GM18511 (cell line): ENCODE data around the gene POLN.

Experiments used
- ATAC-seq: cut with Tn5 transposase; IDR thresholded peaks from one replicate; pipeline ENCODE4 v1.9.1; 2021; ENCODE audit warnings: mild to moderate bottlenecking, moderate library complexity; ENCODE audit not compliant: unreplicated experiment

Gene POLN

DNA sequence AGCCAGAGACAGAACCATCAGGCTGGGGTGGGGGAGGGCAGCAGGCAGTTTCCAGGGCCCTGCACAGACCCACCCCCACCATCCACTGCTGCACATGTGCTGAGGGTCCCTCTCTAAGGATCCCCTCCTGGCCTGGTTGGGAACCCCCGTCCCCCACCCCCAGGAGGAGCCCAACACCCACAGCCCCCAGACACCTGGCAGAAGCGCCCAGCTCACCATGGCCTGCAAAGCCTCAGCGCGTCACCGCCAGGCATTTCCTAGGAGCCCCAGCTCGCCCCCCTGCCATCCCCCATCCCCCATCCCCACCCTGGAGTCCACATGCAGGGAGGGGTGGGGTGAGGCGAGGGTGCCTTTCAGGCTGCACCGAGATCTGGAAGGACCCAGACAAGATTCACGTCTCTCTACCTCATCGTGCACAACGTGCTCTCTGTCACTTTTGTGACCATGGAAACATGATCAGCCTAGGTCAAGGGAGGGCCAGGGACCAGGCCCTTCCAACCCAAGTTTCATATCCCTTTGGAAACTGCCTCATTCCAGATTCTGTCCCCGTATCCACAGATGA is 10.7 kb upstream of the POLN start:
- no peak for ATAC-seq

DNA sequence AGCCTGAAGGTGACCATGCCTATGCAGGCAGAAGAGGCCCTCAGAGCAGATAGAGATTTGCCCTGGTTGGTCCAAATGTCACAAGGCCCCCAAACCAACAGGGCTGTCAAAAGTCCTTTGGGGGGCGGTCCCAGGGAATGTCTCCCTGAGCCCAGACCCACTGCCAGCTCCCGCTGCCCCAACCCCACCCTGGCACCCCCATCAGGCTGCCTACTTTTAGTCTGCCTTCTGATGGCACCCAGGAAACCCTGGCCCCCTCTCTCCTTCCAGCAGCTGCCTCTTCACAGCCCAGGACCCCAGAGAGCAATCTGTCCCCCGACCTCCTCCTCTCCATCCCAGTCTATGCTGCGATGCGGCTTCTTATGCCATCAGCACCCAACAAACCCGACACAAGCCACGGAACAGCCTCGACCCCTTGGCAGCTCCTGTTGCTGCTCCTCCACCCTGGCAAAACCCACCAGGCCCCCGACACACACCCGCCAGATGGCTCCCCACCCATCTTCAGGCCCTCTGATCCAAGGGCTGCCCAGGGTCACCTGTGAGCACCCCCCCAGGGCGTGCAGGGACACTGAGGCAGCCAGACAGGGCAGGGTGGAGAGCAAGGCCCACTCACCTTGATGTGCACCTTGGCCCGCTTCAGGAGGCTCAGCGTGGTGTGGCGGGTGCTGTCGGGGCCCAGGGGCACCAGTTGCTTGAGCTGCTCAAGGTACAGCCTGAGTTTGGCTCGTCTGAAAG is 10.0 kb upstream of the POLN start:
- ATAC-seq: no peak

DNA sequence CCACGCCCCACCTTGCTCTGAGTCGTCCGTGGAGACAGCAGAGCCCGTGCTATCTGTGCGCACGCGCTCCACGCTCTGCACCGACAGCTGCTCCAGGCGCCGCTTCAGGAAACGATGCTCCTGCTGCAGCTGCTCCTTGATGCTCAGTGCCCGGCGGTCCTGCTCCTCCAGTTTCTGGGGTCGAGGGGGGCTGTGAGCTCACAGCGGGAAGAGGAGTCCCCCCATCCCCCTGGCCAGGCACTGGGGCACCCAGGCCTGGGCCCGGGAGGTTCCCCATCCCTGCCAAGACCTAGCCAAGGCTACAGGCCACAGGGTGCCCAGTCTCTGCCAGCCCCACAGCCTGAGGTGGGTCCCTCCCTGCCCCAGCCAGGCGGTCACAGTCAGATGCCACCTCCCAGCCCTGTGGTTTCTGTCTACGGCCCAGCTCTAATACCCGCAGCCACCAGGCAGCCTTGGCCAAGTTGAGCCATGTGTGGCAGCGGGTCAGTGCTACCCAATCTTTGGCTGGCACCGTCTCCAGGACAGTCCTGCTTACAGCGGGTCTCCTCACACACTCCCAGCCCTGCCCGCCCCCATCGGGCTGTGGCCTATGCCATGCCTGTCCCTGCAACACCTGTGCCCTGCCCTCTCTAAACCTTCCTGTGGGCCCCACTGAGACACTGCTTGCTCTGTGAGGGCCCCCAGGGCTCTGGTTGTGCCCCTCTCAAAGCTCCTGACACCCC is 9.3 kb upstream of the POLN start:
- ATAC-seq: no peak

DNA sequence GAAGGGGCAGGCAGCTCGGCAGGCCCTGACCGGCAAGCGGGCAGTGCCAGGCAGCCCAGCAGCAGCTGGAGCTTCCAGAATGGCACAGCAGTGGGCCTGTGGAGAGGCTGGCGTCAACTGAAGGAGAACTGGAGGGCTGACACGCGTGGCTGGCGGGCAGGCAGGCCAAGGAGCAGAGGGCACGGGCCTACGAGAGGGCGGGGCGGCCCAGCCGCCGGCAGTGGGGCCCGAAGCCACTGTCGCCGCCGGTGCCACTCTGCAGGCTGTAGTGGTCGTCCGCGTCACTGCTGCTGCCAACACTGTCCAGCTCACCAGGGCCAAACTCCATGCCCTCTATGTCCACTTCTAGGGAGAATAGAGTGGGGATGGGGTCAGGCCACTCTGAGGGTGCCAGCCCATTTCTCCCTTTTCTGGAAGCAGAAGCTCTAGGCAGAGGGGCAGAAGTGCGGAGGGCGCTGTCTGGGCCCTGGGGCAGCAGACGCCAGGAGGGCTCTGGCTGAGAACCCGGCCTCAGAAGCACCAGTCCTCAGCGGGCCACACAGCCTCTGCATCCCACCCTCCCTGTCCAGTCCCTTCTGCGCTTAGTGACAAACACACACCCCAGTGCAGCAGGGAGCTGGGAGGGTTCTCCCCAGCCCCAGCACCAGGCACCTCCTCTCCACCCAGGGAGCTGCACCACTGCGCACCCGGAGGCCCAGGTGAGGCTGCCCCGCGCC is 8.6 kb upstream of the POLN start:
- ATAC-seq: no peak

DNA sequence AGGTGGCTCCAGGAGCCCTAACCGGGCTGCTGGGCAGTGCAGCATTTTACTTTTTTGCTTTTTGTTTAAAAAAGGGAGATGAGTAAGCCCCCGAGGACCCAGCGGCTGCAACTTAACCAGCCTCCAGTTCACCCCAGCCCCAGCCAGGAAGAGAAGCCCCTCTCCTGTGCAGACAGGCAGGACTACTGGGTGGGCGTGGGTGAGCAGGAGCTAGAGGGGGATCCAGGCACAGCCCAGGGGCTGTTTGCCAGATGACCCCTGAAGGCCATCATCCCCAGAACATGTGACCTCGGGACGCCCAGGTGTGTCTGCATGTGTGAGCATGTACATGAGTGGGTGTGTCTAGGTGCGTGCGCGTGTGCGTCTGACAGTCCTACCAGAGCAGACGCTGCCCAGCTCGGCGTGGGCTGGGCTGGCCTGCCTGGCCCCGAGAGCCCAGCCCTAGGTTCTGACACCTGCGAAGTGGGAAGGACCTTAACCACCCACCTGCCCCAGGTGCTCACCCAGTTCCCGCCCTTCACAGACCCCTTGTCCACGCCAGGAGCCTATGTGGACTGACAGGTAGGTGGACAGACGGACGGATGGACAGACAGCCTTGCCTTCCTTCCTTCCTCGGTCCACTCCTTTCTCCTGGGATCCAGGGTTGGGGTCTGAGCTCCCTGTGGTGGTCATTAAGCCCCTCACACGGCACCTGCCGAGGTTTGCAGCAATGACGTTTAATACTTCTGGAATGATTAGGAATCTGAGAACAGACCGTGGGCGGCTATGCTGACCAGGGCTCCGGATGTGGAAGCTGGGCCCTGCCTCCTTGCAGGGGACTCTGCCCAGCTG is 7.8 kb upstream of the POLN start:
- ATAC-seq: no peak

DNA sequence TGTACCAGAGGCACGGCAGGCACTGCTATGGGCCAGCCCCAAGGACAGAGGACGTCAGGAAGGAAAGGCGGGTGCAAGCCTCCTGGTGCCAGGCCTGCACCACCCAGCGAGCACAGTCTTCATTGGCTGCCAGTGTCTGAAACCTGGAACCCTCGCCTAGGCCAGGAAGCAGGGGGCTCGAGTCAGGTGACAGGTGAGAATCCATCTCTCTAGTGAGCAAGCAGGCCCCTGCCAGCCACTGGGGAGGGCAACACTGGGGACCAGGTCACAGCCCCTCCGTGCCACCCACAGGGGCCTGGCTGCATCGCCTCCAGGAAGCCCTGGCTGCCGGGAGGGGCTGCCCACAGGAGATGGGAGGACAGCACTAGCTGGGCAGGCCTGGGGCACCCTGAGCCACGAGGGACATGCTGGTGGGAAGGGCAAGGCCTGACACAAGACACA is 6.9 kb upstream of the POLN start:
- no peak for ATAC-seq

DNA sequence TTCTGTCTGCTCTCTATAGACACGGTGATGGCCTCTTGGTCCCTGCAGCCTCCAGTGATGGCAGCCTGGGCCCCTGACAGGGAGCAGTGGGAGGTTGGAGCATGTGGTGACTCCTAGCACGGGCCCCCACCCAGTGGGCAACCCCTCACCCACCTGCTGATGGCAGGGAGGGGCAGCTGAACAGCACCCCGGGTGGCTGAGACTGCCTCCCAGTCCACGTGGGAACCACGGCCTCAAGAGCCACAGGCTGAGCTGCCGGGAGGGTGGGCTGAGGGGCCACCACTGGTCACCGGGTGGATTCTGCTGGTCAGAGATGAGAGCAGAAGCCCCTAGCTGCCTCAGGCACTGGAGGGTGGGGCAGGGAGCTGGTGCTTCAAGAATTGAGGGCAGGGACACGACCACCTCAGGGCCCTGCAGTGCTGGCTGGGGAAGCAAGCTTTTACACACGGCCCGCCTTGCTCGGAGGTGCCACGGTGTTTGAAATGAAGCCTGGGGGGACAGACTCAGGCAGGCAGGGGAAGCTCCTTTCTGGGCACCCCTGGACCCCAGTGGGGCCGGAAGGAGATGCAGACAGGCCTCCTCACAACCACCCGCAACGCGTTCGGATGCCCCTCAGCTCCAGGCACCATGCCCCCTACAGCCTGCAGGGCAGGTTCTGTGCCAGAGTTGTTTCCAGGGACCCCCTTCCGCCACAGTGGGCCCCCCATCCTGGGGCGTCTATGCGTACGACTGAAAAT is 6.3 kb upstream of the POLN start:
- no peak for ATAC-seq

DNA sequence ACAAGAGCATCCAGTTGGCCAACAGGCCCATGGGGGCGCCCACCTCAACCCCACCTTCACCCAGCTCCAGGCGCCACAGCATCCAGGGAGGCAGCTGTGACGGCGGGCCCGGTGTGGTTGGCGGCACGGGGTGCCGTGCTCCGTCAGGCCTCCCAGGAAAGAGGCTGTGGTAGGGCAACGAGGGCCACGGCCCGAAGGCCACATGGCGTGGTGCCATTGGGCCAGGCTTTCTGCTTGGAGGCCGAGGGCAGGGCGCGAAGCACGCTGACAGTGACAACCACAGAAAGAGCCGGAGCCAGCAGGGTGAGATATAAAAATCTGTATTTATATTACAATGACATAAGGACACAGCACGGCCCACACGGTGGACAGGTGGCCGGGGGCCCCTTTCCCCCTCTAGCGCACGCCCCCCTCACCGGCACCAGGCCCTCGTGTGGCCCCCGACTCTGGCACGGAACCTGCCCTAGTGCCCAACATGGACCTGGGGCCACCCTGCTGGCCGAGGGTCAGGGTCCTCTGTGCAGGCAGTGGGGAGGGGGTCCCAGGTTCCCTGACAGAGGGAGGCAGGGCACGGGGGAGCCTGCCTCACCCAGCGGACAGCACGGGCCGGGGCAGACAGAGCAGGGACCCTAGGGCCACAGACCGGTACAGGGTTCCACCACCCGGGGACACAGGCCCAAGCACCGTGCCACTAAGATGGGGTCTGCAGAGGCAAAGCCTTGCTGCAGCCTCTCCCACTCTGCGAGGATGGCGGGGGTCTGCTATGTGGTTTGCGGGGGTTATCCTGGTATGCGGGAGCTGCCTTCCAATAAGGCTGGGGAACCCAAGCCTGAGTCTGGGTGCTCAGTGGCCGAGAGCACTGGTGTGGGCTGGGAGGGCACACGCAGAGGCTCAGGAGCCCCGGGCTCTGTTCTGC is 5.5 kb upstream of the POLN start:
- ATAC-seq: no peak

DNA sequence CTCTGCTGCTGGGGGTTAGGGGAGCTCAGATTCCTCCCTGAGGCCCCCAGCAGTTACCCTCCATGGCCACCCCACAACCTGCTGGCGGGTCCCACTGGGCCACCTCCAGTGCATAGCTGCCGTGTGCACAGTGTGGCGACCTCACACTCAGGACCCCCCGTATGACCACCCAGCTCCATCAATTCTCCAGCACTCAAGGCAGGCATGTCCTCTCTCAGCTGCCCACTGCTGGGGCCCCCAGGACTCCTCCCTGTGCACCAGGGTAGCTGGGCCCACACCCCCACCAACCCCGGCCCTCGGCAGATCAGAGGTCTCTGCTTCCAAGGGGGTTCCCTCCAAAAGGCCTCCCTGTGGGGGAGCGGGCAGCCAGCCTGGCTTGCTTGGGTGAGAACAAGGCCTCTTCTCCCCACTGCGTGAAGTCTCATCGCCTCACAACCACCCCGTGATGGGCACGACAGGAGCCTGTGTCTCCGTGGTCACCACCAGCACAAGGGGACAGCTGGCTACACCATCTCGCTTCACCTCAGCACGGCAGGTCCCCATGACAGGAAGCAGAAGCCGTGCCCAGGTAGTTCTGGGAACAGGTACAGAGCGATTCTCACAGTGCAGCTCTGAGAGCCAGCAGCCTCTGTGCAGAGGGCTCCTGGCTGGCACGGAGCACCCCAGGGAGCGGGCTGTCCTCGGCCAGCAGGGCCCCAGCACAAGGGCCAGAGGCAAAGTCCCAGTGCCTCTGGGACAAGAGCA is 4.6 kb upstream of the POLN start:
- ATAC-seq: no peak

DNA sequence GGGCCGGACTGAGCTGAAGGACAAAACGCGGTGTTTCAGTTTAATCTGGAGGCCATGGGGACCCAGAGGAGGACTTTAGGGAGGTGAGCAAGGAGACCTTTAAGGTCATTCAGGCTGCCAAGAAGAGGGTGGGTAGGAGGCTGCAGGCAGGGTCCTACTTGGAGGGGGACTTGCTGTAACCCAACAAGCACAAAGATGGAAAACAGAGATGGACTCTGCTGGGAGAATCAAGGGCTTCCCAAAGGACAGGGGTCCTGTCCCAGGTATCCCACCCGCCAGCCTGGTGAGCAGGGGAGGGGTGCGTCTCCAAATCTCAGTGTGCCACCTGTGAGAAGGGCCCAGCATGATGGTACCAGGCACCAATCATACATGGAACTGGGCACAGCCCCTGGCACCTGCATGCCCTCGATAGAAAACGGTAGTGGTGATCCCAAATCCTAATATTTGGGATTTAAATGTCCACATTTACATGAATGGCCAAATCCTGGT is 3.9 kb upstream of the POLN start:
- no peak for ATAC-seq

DNA sequence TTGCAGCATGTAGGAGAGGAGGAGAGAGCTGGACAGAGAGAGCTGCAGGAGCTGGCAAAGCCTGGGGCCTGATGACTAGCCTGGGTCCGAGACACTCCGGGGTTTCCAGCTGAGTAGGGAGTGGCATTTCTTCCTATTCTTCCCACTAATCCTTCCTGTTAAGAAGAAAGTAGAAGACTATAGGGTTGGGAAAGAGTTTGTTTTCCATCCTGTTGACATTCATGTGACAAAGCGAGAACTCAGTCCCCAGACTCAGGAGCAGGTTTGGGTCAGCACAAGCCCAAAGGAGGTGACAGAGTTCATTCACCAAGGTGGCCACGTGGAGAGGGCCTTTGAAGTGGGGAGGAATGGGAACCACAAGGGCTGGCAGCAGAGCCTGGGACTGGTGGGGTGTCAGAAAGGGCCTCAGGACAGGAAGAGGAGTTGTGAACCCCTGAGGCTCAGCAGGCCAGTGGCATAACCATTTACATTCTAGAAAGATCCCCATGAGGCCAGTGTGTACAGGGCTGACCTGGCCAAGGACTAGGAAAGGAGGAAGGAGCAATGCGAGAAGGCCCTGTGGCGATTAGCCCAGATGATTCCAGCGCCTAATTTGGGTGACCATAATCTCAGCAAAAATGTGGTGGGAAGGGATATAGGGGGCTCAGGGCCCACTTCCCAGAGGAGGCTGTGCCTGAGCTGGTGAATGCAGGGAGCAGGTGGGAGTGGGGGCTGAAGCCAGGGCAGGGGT is 3.3 kb upstream of the POLN start:
- ATAC-seq: no peak

DNA sequence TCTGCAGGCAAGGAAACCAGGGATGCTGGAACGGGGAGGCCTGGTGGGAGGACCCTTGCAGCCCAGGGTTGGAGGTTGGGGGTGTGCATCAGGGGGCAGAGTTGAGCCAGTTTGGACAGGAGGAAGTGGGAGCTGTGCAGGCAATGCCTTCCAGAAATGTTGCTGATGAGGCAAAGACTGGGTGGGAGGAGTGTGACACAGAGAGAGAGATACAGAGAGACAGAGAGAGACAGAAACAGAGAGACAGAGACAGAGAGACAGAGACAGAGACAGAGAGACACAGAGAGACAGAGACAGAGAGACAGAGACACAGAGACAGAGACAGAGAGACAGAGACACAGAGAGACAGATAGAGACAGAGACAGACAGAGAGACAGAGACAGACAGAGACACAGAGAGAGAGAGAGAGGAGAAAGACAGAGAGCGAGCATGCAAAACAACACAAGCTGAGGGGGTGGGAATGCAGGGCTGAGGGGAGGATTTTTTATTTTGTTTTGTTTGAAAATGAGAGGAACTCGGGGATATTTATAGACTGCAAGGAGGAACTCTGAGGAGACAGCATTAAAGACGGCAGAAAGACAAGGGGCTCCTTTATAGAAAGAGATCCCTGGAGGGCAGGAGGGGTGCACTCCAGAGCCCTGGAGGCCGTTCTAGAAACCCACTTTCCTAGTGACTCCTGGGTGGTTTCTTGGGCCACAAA is 1.9 kb upstream of the POLN start:
- ATAC-seq: no peak

DNA sequence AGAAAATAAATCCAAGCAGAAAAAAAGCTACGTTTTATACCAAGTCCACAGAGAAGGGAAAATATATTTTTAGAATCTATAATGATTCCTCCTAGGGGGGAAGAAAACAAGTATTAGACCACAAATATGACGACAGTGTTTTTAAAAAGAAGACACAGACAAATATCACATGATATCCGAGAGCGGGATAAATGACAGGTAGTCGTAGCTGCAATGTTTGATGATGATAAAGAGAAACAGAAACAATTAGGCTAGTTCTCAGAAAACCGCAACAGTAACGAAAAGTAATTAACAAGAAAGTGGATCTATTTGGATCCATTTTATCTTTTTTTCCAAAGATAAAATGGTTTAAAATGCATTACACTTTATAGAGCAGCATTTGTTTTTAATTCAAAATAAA is 918 bp downstream of the POLN start:
- no peak for ATAC-seq

DNA sequence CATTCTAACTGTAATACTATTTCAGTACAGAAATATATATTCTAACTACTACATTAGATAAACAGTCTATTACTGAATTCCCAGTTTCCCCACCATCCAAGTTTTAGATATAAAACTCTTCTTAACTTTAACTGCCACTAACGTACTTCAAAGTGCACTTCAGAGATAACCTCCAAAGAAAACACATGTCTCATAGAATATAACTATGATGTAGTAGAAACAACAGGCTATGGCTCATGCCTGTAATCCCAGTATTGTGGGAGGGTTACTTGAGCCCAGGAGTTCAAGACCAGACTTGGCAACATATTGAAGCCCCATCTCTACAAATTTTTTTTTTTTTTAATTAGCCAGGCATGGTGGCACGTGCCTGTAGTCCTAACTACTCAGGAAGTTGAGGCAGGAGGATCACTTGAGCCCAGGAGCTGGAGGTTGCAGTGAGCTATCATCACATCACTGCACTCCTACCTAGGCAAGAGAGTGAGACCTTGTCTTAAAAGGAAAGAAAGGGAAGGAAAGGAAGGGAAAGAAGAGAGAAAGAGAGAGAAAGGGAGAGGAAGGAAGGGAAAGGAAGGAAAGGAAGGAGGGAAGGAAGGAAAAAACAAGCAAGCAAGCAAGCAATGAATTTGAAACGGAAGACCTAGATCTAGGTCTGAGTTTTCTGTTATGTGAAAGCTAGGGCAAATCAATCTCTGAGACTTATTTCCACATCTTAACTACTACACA is 4.8 kb downstream of the POLN start:
- no peak for ATAC-seq

DNA sequence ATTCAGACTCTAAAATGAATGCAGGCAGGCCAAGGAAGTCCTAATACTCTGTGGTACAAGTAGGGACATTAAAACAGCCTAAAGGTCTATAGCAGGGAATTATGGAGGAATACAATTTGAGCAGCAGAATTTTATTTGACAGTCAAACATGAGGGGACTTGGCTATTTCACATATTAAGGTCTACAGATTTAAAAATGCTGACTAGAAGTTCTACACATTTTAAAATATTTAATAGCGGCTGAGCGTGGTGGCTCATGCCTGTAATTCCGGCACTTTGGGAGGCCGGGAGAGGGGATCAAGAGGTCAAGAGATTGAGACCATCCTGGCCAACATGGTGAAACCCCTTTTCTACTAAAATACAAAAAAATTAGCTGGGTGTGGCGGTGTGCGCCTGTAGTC is 10.8 kb downstream of the POLN start:
- ATAC-seq: no peak

DNA sequence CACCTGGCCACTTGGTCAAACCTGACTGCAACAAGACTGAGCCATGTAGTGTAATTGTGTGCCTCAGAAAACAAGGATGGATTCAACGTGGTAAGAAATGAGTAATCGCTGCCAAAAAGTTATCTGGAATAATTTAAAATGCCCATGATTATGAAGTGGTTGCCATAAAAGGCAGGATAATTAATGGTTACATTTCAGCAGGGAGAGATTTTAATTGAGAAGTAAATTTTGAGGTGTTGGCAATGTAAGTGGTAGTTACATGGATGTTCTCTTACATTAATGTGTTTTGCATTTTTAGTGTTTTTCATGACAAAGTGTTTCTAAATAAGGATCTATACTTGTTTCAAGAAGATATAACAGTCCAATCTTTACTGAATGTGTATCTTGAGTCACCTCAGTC is 15.7 kb downstream of the POLN start:
- no peak for ATAC-seq
